HG03460 (cell line): ENCODE measurements around the gene SYNE2.

ENCODE experiments used
- ATAC-seq: cut with Tn5 transposase; IDR thresholded peaks from one replicate; pipeline ENCODE4 v1.9.1; 2021; ENCODE audit not compliant: unreplicated experiment

Gene SYNE2

GRCh38 chr14:63908667-63909264 is 56.0 kb downstream of the SYNE2 start:
- no peak for ATAC-seq

DNA sequence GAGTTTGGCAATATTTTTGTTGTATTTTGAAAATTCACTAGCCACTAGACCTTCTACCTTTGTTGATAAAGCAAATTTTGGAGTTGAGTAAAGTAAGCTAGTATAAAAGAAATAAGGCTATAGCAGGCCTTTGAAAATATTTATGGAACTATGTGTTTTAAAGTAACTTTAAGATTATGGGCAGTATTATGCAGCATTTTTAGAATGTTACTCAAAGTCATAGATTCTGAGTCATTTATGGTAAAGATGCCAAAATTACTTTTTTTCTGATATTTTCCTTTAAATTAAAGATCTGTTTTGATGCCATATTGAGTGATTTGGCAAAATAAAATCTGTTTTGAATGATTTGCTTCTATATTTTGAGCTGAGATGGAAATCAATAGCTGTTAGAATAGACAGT is 57.2 kb downstream of the SYNE2 start:
- no peak for ATAC-seq

- ATAC-seq: no peak
Observed at GRCh38 chr14:63910583-63911363, 58.0 kb downstream of the SYNE2 start.

DNA sequence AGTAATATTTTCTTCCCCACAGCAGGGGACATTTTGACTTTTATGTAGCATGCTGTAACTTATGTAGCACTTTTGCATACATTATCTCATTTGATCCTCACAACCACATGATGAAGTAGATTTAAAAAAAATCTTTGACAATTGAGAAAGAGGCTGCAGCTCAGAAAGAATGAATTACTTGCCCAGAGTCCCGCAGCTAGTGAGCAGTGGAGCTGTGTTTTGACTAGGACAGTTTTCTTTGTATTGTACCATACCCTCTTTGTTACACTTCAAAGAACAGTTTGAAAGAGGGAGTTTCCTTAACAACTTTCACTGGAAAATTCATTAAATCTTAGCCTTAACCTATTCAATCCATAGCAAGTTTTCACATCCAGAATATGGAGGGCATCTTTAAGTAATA is 58.6 kb downstream of the SYNE2 start:
- ATAC-seq: no peak

DNA sequence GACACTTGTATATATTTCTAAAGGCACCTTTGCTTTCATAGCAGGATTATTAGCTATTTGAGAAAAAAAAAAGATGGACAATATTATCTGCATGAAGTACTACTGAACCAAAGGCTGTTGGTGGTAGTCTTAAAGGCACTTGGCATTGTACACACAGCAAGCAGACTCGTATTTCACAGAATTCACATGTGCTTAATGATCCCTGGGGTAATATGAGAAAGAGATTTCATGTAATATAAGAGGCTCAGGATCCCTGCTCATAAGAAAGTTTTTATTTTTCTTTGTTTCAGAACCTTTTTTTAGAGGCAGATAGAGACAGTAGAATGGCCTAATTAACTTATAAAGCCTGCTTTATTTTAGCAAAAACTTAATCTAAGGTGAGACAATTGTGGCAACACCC is 59.5 kb downstream of the SYNE2 start:
- ATAC-seq: no peak

DNA sequence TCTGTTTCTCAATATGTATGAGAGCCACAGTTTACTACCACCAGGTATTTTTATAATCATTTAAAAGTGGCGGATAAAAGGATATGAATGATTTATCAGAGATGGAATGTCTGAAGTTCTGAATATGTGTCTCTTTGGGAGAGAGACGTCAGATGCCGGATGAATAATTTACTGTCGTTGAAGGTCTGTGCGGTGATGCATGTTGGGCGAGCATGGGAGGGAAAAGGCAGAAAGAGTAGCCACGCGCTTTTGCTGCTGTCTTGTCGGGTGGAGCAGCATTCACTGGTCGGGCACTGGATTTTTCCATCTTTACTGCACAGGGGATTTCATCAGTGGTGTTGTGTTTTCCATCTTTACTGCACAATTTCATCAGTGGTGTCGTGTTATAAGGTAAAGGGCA is 65.6 kb downstream of the SYNE2 start:
- no peak for ATAC-seq

- ATAC-seq: no peak
Observed at GRCh38 chr14:63922696-63923421, 70.1 kb downstream of the SYNE2 start.

- ATAC-seq: no peak
Observed at GRCh38 chr14:63923422-63923752, 70.6 kb downstream of the SYNE2 start.

GRCh38 chr14:63924375-63924774 is 71.6 kb downstream of the SYNE2 start:
- no peak for ATAC-seq

DNA sequence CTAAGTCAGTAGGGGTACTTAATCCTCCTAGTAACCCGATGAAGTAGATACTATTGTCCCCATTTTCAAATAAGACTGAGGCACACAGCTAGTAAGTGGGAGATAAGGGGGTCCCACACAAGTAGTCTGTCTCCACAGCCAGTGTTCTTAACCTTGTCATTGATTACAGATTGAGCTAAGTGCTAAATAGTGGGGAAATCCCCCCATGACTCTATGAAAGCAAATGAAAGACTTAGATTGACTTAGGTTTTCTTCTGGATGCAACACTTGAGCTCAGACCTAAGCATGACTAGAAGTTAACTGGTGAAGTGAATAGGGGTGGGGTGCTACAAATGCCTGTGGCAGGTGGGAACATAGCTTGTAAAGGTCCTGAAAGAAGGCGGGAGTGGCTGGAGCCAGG is 73.8 kb downstream of the SYNE2 start:
- ATAC-seq: no peak

DNA sequence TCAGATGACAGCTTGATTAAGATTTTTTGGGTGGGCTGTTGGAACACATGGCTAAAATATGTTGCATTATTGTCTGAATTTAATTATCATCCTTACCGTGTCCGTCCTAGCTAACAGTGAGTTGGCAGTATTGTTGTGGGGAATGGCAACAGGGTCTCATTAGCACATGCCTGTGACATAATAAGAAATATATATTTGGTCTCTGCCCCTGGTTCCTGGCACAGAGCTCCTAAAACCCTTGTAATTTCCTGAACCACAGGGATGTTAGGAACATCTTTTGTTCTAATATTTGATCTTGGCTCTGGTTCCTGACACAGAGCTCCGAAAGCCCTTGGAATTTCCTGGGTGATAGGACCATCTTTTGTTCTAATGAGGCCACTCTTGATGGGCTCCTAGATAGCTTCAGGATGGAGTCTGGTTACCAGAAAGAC is 76.0 kb downstream of the SYNE2 start:
- no peak for ATAC-seq

DNA sequence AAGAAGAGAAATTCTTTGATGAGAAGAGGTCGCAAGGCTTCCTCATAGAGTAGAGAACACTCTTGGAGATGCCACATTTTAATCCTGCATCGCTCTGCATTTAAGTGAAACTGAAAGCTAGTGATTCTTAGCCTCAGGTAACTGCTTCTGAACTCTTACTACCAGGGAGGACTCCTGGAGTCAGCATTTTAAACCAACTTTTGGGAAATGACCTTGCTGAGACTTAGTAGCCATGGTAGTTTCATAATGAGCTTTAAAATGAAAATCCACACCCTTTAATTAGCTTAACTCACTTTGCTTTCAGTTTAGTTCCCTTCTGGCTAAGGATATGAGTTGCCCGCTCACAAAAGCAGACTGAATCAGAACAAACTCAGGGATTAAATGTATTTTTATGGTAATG is 80.3 kb downstream of the SYNE2 start:
- ATAC-seq: no peak

DNA sequence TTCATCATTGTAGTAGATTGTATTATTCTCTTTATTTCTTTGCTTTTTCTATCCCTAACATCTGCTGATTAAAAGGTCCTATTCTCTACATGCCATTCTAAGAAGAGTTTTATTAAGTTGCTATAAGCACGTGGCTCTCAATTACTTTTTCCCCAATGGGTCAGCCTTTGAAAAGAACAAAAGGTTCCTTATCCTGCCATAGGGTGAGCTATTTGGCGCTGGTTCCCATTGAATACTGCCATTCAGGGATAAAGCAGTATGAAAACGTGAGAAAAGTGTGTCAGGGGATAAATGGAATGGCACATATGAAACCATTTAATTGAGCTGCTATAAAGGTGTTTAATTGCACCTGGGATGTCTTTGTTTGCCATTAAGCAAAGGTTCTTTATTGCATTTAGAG is 80.9 kb downstream of the SYNE2 start:
- ATAC-seq: no peak

DNA sequence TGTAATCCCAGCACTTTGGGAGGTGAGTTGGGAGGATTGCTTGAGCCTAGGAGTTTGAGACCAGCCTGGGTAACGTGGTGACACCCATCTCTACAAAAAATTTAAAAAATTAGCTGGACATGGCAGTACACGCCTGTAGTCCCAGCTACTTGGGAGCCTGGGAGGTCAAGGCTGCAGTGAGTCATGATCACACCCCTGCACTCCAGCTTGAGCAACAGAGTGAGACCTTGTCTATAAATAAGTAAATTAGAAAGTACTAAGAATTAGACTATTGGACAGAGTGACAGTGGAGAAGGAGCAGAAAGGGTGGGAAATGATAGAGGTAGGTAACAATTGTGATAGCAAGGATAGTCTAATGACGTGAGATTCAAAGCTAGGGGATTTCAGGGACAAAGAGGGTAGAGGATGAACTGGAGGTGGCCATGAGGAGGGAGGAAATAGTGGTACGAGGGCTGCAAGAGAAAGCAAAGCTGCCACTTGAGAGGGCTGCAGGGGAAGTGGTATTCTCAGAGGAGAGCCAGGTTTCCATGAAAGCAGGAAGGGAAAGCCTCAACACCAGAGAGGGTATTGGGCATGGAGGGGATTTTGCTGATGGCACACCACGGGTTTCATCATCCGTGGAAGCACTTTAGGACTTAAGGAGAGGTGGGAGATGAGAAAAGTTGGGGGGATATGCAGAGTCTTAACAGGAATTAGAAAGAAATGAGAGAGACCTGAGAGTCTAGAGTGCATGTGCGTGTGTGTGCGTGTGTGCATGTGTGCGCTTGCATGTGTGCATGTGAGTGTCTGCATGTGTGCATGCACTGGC is 85.6 kb downstream of the SYNE2 start:
- ATAC-seq: no peak

GRCh38 chr14:63939006-63939270 is 86.1 kb downstream of the SYNE2 start:
- no peak for ATAC-seq

- ATAC-seq: no peak
Observed at GRCh38 chr14:63940387-63940786, 87.6 kb downstream of the SYNE2 start.

- no peak for ATAC-seq
Observed at GRCh38 chr14:63941023-63941422, 88.2 kb downstream of the SYNE2 start.

DNA sequence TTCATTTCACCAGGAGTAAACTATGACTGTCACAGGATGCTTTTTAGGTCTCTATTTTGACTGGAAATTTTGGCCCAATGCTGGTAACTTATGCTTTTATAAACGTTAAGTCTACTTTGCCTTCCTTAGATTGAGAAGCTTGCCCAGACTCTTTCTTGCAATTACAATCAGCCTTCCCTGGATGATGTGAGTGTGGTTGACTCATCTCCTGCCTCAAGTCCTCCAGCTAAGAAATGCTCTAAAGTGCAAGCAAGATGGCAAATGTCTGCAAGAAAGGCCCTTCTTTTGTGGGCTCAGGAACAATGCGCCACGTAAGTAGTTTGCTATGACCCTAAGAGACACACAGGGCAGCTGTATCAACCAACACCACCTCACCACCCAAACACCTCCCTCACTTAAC is 96.9 kb downstream of the SYNE2 start:
- no peak for ATAC-seq

- ATAC-seq: no peak
Observed at GRCh38 chr14:63951021-63951420, 98.2 kb downstream of the SYNE2 start.

DNA sequence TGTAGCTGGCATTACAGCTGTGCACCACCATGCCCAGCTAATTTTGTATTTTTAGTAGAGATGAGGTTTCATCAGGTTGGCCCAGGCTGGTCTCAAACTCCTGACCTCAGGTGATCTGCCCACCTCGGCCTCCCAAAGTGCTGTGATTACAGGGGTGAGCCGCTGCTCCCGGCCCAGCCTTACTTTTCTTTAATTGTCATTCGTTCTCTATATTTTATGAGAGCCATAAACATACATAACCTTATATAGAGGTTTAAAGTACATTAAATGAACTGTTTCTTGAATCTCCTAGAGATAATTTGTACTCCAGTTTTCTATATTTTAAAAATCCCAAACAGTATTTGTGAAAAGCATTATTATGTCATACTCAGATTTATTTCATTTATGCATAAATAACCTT is 98.6 kb downstream of the SYNE2 start:
- no peak for ATAC-seq

- ATAC-seq: no peak
Observed at GRCh38 chr14:63952053-63952932, 99.5 kb downstream of the SYNE2 start.
